Loucy (cell line): Measurements from ENCODE around the gene CLDN5.

Experiments used
- CTCF ChIP-seq: fragments of 200-600 bp; sonication (generic); conservative IDR thresholded peaks from 2 replicates; pipeline ENCODE4 v1.5.1; 2014; ENCODE audit warnings: mild to moderate bottlenecking, antibody characterized with exemption, low read length
- EZH2phosphoT487 ChIP-seq: fragments of 200-600 bp; IDR thresholded peaks from 2 replicates; pipeline ENCODE4 v1.6.1; 2018; ENCODE audit warnings: antibody characterized with exemption, mild to moderate bottlenecking, moderate library complexity, borderline replicate concordance

GRCh38 chr22:19508024-19508776, 16.0 kb downstream of the CLDN5 start:
- TF ChIP-seq CTCF (no peak), EZH2phosphoT487 (no peak)
